CMK (cell line): ENCODE measurements around the gene BLM.
"Not testable (repeated sequence)": the region's sequence is repeated elsewhere in the genome, so short reads cannot be mapped to it uniquely, and the experiment has no call there.

Experiments
- DNase-seq: peaks from one replicate; pipeline ENCODE4 v3.0.0-alpha.2; 2010; ENCODE audit warnings: low read depth

The BLM gene

DNA sequence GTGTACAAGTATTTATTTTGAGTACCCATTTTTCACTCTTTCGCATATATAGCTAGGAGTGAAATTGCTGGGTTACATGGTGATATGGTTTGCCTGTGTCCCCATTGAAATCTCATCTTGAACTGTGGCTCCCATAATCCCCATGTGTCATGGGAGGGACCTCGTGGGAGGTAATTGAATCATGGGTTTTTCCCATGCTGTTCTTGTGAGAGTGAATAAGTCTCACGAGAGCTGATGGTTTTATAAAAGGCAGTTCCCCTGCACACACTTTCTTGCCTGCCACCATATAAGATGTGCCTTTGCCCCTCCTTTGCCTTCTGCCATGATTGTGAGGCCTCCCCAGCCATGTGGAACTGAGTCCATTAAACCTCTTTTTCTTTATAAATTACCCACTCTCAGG, 23.4 kb downstream of the BLM start:
- DNase-seq, result not testable (repeated sequence)

DNA sequence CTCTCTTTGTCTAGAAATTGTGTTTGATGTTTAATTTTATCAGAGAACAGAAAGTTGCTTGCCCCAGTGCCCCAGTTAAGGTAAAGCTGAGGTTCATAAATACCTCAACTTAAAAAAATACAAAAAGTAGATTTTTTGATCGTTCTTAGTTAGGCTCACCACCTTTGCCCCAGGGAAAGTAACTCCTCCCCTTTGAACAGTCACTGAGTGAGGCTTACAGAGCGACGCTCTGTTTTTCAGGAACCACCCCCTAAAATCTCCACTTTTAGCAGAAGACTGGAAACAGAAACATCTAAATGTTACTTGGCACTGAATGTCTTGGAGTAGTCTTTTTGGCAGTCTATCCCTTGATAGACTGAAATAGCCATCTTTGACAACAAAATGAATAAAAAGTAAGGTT, 24.9 kb downstream of the BLM start:
- no peak for DNase-seq

DNA sequence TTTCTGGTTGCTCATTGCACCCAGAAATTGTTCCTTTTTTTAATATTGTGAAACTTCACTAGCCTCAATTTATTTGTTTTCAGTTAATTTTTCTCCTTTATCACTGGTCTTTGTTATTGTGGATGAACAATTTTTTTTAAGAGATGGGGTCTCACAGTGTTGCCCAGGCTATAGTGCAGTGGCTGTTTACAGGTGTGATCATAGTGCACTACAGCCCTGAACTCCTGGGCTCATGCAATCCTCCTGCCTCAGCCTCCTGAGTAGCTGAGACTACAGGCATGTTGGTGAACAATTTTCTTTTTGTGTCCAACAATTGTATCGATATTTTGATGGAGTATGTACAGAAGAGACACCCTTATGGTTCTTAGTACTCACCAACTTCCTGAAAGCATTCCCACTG, 26.3 kb downstream of the BLM start:
- no peak for DNase-seq

DNA sequence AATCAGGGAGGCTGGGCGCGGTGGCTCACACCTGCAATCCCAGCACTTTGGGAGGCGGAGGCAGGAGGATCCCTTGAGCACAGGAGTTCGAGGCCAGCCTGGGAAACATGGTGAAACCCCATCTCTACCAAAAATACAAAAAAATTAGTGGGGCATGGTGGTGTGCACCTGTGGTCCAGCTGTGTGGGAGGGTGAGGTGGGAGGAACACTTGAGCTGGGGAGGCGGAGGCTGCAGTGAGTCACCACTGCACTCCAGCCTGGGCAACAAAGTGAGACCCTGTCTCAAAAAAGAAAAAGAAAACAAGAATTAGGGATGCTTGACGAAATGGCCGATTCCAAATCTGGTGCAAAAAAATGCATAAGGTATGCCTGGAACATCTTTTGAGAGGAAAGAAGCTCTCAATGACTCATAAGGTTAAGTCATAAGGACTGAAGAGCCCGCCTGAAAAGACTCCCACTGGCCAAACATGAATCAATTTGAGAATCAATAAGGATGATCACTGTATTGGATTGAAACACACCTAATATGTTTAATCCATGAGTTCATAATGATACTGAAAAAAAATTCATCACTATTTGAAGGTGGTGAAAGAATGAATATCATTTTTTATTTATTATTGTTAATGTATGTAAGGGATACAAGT, 27.7 kb downstream of the BLM start:
- DNase-seq, result no peak

DNA sequence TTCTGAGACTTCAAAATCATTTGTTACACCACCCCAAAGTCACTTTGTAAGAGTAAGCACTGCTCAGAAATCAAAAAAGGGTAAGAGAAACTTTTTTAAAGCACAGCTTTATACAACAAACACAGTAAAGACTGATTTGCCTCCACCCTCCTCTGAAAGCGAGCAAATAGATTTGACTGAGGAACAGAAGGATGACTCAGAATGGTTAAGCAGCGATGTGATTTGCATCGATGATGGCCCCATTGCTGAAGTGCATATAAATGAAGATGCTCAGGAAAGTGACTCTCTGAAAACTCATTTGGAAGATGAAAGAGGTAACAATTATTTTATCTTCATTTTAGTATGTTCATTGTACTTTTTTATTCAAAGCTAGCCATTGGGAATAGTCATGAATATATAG, 32.6 kb downstream of the BLM start:
- no peak for DNase-seq

DNA sequence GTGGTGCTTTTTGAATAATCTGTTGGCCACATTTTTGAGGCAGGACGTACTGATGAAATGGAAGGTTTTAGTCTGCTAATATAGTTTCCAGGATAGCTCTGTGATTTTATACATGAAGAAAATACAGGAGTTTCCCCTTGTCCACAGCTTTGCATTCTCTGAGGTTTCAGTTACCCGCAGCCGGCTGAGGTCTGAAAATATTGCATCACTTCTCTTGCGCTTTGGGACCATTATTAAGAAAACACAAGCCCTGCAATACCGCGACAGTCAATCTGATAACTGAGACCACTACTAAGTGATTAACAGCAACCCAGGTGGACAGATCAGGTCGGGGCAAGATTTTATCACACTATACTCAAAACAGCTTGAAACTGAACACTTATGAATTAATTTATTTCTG, 33.0 kb downstream of the BLM start:
- DNase-seq, result no peak

DNA sequence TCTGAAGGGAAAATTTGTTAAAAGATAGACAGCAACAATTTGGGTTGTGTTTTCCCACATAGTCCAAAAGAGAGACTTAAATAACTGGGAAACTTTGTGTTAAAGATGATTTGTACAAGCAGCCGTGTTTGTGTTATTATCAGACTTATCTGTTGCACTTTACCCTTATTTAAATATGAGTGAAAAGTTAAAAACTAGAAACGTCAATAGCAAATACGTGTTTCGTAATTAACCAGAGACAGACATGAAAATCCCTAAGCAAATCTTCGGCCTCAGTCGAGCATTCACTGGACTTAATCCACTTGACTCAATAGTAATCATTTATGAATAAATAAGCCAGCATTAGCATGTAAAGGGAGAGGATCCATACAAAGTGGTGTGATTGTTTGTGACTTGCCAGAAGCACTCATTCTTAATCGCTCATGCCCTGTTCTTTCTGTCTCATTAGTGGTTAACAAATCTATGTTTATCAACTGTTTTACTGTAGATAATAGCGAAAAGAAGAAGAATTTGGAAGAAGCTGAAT, 34.2 kb downstream of the BLM start:
- DNase-seq, result no peak

DNA sequence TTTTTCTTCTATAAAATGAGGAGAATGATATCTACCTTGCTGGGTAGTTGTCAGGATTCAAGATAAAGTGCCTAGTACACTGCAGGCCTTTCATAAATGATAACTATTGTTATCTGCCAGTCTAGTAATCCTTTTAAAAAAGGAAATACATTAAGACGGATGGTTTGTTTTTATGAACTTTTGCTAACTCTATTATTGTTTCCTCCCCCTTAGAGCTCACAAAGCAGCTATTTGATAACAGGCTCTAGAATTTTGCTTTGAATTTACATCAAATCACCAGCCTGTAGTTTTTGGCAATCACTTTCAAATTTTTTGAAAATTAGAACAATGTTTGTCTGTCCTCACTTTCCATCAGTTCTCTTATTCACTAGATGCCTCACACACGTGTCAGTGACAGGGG, 39.8 kb downstream of the BLM start:
- no peak for DNase-seq

DNA sequence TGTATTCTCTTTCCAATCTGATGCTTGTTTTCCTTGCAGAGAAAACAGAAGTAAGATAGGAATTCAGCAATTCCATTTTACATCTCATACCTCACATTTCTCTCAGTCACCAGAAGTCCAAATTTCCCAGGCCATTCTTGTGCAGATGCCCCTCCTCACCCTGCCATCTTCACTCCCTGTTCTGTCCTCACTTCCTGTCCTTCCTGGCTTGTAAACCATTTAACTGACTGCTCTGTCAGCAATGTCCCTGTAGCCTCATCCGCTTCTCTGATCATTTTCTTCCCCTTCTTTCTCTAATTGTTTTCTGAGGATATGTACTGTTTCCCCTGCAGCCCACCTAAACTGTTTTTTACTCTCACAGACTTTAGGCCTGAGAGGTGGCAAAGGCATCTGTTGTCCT, 40.3 kb downstream of the BLM start:
- DNase-seq, result no peak

DNA sequence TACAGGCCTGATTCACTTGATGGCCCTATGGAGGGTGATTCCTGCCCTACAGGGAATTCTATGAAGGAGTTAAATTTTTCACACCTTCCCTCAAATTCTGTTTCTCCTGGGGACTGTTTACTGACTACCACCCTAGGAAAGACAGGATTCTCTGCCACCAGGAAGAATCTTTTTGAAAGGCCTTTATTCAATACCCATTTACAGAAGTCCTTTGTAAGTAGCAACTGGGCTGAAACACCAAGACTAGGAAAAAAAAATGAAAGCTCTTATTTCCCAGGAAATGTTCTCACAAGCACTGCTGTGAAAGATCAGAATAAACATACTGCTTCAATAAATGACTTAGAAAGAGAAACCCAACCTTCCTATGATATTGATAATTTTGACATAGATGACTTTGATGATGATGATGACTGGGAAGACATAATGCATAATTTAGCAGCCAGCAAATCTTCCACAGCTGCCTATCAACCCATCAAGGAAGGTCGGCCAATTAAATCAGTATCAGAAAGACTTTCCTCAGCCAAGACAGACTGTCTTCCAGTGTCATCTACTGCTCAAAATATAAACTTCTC, 43.6 kb downstream of the BLM start:
- no peak for DNase-seq

DNA sequence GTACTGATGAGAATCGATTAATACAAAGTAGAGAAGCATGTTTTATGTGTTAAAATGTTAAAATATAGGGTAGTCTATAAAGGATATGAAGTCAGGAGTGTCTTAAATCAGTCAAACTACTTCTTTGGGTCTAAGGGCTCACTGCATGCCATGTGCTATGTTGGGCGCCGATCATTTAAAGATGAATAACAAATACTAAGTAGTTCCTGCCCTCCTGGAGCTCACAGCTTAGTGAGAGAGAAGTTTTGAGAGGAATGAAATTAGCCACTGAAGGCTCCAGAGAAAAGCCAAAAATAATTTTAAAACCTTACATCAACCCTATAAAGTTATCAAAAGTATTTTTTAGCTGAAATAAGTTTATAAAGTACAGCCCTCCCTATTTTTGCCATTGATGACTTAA, 44.5 kb downstream of the BLM start:
- no peak for DNase-seq

DNA sequence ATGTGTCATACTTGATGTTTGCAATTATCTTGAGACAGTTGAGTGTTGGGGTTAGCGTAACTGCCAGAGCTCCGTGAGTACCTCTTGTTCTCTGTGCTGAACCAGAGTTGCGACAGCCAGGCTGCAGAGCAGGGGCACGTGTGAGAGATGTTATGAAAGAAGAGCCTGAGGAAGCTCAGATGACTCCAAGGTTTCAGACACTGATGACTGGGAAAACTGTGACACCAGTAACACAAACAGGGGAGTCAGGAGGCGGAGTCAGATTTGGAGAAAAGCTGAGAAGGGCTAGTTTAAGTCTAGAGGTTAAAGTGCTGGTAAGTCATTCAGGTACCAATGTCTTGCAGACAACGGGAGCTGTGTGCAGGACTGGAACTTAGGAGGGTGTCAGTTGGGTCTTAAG, 45.0 kb downstream of the BLM start:
- no peak for DNase-seq

DNA sequence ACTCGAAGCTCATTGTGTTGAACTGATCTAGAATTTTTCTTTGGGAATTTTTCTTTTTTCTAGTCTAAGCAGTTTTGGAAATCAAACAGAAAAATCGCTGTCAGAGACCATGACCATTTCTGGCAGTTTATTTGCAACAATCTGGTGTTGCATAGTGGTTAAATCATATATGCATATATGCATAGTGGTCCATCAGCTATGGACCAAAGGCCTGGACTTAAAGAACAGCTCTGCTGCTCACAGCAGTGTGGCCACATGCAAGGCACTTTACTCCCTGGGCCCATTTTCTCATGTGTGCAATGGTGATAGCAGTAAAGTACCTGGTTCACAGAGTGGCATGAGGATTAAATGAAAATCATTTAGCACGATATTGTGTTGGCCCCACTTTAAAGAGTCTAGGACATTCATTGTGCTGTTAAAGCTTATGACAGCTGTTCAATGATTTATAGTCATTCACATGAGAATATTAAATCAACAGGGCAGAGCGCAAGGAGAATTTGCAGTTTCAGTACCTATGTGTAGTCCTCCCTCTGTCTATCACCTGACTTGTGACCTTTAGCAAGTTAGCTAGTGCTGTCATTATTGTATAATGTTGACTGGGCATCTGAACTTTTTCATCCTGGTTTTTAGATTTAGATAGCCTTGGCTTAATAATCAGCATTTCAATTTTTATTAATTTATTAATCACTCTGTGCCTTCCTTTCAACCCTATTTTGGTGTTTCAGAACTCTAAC, 46.4 kb downstream of the BLM start:
- no peak for DNase-seq

DNA sequence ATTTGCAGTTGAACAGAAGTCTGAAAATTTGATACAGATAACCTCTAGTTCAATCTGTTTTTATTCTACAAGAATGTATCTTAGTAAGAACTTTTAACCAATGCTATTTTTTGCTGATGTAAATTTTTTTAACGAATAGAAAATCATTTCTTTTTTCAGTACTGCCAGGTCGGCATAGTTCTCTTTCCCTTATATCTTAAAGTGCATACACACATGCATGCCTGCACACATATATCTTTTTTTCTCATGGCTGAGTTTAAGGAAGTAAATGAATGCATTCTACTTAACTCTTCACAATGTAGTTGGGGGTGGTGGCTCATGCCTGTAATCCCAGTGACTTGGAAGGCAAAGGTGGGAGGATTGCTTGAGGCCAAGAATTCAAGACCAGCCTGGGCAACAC, 48.4 kb downstream of the BLM start:
- DNase-seq, result no peak

DNA sequence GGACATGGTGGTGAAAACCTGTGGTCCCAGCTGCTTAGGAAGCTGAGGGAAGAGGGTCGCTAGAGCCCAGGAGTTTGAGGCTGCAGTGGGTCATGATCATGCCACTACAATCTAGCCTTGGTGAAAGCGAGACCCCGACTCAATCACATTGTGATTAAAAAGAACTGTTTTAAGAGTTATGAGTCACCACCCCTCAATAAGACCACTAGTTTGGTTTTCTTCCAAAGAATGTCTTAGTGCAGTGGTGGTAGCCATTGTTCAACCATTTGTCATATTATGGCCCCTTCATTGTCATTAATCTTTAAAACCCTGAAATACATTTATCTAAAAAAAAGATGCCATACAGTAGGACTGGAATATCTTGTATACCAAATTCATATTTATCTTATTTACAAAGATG, 48.8 kb downstream of the BLM start:
- no peak for DNase-seq

DNA sequence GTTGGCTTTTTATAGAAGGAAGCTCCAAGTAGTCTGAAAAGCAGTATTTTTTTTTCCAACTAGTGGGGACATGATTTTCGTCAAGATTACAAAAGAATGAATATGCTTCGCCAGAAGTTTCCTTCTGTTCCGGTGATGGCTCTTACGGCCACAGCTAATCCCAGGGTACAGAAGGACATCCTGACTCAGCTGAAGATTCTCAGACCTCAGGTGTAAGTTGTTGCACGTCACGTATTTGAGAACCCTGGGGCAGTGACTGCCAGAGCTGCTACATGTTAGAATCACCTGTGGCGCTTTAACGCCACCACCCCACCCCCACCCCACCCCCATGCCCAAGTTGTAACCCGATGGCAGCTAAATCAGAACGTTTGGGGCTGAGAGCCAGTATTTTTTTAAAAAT, 52.2 kb downstream of the BLM start:
- DNase-seq, result no peak

DNA sequence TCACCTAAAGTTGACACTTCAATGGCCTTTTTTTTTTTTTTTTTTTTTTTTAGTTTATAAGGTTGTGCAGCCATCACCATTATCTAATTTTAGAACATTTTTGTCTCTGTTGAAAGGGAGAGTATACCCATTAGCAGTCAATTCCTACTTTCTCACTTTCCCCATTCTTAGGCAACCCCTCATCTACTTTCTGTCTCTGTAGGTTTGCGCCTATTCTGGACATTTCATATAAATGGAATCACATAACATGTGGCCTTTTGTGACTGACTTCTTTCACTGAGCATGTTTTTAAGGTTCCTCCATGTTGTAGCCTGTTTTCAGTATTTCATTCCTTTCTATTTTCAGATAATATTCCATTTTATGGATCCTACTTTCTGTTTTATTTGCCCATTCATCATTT, 56.3 kb downstream of the BLM start:
- no peak for DNase-seq

DNA sequence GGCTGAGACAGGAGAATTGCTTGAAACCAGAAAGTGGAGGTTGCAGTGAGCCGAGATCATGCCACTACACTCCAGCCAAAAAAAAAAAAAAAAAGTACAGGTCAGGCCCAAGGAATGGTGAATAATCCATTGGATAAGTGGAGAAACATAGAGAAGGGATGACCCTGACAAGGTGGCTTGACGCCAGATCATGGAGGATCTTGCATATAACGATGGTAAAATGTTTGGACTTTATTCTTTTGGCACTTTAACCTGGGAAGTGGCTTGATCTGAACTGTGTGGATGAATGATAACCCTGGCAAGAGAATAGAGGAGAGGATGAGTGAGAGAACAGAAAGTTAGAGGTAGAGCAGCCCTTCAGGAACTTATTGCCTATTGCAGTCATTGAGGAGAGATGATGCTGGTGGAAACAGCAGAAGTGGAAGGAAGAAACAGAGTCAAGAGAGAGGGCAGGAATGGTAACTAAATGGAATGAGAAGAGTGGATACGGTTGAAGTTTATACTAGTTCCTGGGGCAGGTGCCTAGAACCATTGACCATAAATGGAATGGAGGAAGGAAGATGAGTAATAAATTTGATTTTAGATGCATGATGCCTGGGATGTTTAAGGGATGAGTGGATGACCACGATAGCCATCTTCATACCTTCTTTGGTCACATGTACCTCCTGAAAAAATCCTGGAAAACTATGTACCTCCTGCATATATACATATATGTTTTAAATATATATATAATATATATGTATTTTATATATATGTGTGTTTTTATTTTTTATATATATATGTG, 57.8 kb downstream of the BLM start:
- DNase-seq, result no peak

DNA sequence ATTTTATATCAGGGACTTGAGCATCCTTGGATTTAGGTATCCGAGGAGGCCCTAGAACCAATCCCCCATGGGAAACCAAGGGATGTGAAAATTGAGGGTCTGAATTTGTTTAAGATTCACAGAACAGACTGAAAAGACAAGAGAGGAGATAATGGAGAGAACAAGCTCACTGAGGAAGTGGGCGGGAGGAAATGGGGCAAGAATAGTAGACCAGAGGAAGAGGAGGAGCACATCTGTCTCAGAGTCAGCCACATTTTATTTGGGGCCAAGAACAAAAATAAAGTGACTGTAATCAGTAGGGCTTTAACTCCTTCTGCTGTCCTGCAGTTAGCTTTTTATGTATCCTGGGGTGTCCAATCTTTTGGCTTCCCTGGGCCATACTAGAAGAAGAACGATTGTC, 63.8 kb downstream of the BLM start:
- no peak for DNase-seq

DNA sequence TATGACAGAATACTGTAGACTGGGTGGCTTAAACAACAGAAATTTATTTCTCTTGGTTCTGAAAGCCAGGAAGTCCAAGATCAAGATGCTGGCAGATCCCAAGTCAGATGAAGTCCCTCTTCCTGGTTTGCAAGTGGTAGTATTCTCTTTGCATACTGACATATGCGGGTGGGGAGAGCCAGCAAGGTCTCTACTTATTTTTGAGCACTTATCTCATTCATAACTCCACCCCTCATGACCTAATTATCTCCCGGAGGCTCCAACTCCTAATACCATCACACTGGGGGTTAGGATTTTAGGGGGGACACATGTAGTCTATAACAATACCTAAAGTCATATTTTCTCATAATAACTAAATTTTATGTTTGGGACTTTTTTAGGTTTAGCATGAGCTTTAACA, 65.3 kb downstream of the BLM start:
- peak; percentile 12 for DNase-seq

DNA sequence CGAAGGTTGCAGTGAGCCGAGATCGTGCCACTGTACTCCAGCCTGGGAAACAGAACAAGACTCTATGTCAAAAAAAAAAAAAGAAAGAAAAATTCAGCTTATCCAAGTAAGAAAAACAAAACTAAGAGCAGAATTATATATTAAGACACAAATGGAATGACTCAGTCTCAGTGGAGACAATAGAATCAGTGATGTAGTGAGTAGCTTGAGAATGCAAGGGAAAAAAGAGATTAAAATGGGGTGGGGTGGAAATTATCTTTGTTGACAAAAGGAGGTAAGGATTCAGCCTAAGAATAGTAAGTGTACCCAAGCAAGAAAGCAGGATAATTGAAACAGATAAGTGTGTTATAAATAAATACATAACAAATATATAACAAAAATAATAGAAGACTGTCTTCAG, 70.7 kb downstream of the BLM start:
- no peak for DNase-seq

DNA sequence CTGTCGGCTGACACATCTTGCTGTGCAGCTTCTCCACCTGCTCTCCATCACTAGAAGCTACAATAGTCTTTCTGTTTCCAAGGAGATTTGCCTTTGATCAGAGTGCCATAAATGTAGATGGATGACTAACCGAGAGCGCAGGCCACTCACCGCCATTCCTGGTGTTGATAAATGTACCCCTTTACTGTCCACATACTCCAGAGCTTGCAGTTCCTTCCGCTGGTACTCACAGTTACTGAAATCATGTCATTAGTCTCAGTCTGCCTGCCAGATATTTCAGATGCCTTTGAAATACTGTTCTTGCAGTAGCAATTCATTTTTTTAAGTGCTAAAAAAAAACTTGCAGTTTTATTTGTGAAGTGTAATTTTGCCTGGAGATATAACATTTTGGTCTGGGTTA, 72.3 kb downstream of the BLM start:
- DNase-seq, result no peak

DNA sequence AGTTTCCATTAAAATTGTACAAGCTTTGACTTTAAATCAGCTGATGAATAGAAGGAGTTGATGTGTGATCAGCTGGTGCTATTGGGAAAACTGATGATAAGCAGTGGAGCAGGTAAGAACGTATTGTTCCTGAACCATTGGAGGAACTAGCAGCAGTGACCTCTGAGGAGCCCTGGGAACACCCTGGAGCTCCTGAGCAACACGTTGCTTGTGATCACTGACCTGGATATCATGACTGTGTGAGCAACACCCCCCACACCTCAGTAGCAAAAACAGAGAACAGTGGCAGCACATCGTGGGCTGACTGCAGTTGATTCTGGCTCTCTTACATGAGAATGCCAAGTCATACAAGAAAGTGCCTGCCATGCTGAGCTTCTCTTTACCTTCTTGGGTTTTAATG, 72.9 kb downstream of the BLM start:
- no peak for DNase-seq
